ENCODE measurements around the gene ASAP2.

The ASAP2 gene

GRCh38 chr2:9419541-9419940 is 212.9 kb downstream of the ASAP2 start:
- Histone ChIP-seq H3K36me3 (ENCODE audit: control insufficient read depth, insufficient read depth, low read length, severe bottlenecking) (peaks cover 15% of the 10 kb centered on the region), H3K4me1 (ENCODE audit: control insufficient read depth, insufficient read depth, low read length) (peaks cover 31% of the 10 kb centered on the region), H3K4me3 (ENCODE audit: low read length) (no peak overlapping the region), H3K9me3 (ENCODE audit: control insufficient read depth, low read length) (no peaks in the 10 kb centered on the region), H3K9ac (ENCODE audit: low read length) (no peak overlapping the region), H3K27me3 (replicated peaks; ENCODE audit: control insufficient read depth, insufficient read depth, low read length) (no peaks in the 10 kb centered on the region)
- no peak for DNase-seq (ENCODE audit: low read depth)

GRCh38 chr2:9420495-9420894 is 213.9 kb downstream of the ASAP2 start:
- peaks cover 15% of the 10 kb centered on the region for H3K36me3 ChIP-seq (ENCODE audit: control insufficient read depth, insufficient read depth, low read length, severe bottlenecking)
- peak overlapping the region; percentile 35 for H3K9ac ChIP-seq (ENCODE audit: low read length)
- peaks cover 39% of the 10 kb centered on the region for H3K4me1 ChIP-seq (ENCODE audit: control insufficient read depth, insufficient read depth, low read length)
- DNase-seq (ENCODE audit: low read depth): no peak
- H3K4me3 ChIP-seq (ENCODE audit: low read length): peak overlapping the region; percentile 9
- H3K9me3 ChIP-seq (ENCODE audit: control insufficient read depth, low read length): no peaks in the 10 kb centered on the region
- H3K27me3 ChIP-seq (replicated peaks; ENCODE audit: control insufficient read depth, insufficient read depth, low read length): no peaks in the 10 kb centered on the region

DNA sequence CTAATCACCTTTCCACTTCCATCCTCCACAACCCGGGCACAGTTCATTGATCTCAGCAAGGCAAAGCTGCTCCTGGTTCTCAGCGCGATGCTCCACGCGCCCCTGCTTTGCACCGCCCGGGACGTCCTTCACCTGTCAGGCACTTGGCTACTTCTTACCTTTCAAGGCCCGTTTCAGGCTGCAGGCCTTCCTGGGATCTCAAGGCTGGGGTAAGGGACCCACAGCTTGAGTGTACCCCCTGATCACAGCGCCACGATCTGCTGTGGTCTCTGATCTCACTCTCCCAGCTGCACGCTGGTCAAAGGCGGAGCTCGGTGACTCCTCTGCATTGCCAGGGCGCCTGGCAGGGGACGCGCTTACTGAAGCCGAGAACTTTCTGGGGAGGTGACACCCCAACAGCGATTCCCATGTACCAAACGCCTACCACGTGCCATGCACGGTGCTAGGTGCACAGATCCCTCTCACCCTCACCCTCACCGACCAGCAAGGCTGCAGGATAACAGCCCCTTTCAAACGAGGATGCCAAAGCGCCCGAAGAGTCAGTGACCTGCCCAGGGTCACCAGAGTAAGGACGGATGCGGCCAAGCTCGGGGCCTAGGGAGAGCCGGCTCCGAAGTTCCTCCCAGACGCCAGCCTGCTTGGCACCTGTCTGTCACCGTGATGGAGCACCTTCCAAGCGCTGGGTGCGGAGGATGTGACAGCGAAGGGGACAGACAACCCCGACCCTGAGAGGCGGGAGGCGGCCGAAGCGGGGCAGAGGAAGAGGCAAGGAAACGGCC is 215.9 kb downstream of the ASAP2 start:
- H3K9me3 ChIP-seq (ENCODE audit: control insufficient read depth, low read length): no peaks in the 10 kb centered on the region
- H3K4me3 ChIP-seq (ENCODE audit: low read length): peak overlapping the region; percentile 99
- DNase-seq (ENCODE audit: low read depth): peak; percentile 64
- peak overlapping the region; percentile 98 for H3K9ac ChIP-seq (ENCODE audit: low read length)
- H3K27me3 ChIP-seq (replicated peaks; ENCODE audit: control insufficient read depth, insufficient read depth, low read length): no peaks in the 10 kb centered on the region
- H3K4me1 ChIP-seq (ENCODE audit: control insufficient read depth, insufficient read depth, low read length): peaks cover 31% of the 10 kb centered on the region
- peaks cover 6% of the 10 kb centered on the region for H3K36me3 ChIP-seq (ENCODE audit: control insufficient read depth, insufficient read depth, low read length, severe bottlenecking)

DNA sequence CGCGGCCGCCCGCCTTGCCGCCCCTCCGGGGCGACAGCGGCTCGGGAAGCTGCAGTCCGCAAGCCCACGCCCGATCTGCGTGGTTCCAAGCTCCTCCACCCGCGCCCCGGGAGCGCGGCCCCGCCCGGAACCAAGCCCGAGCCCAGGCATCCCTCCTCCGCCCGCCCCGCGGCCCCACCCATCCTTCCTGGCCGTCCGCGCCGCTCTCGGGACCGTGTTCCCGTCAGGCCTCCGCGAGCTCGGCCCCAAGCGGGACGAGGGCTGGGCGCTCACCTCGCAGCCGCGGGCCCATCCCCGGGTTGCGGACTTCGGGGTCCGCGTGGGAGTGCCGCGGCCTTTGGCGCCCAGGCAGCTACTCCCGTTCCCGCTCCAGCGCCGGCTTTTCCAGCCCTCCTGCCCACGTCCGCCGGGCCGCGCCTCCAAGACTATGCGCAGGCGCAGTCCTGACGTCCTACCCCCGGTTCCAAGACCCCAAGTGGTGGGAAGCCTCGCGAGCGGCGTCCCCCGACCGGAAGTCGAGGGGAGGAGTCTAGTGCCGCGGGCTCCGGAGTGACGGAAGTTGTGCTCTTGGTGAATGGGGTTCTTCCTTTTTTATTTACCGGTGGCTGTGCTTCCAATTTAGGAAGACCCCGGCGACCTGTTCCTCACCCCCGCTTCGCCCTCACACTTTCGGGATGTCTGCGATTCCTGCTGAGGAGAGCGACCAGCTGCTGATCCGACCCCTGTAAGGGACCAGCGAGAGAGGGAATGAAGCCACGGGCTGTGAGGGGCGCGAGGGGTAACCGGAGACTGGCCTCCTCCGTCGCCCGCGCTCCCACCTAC is 216.7 kb downstream of the ASAP2 start, which contains the start of the genes CPSF3 and ITGB1BP1:
CPSF3 (plus strand) TSS at position 555 of the 822 bp plus-strand sequence; CDS start at position 675, 120 bp downstream.
ITGB1BP1 (minus strand) TSS at position 429 of the 822 bp plus-strand sequence. CDS start 4,831 bp downstream, outside the sequence.
- H3K36me3 ChIP-seq (ENCODE audit: control insufficient read depth, insufficient read depth, low read length, severe bottlenecking): peaks cover under 1% of the 10 kb centered on the region
- no peaks in the 10 kb centered on the region for H3K27me3 ChIP-seq (replicated peaks; ENCODE audit: control insufficient read depth, insufficient read depth, low read length)
- peaks cover 32% of the 10 kb centered on the region for H3K4me1 ChIP-seq (ENCODE audit: control insufficient read depth, insufficient read depth, low read length)

GRCh38 chr2:9423922-9424272 is 217.3 kb downstream of the ASAP2 start:
- H3K9ac ChIP-seq (ENCODE audit: low read length): peak overlapping the region; percentile 98
- peak overlapping the region; percentile 99 for H3K4me3 ChIP-seq (ENCODE audit: low read length)
- no peaks in the 10 kb centered on the region for H3K9me3 ChIP-seq (ENCODE audit: control insufficient read depth, low read length)
- H3K27me3 ChIP-seq (replicated peaks; ENCODE audit: control insufficient read depth, insufficient read depth, low read length): no peaks in the 10 kb centered on the region
- H3K4me1 ChIP-seq (ENCODE audit: control insufficient read depth, insufficient read depth, low read length): peaks cover 38% of the 10 kb centered on the region
- DNase-seq (ENCODE audit: low read depth): no peak
- peaks cover under 1% of the 10 kb centered on the region for H3K36me3 ChIP-seq (ENCODE audit: control insufficient read depth, insufficient read depth, low read length, severe bottlenecking)

More for the DNA sequence above, 216.7 kb downstream of the ASAP2 start, which contains the start of the genes CPSF3 and ITGB1BP1:
- H3K9ac ChIP-seq (ENCODE audit: low read length): peak within 1 kb of the TSS; percentile 98
- no peaks in the 10 kb centered on the region for H3K9me3 ChIP-seq (ENCODE audit: control insufficient read depth, low read length)
- peak; percentile 100 for DNase-seq (ENCODE audit: low read depth)
- H3K4me3 ChIP-seq (ENCODE audit: low read length): peak within 1 kb of the TSS; percentile 99

- Histone ChIP-seq H3K9ac (ENCODE audit: low read length) (peak overlapping the region; percentile 98), H3K27me3 (replicated peaks; ENCODE audit: control insufficient read depth, insufficient read depth, low read length) (no peaks in the 10 kb centered on the region), H3K36me3 (ENCODE audit: control insufficient read depth, insufficient read depth, low read length, severe bottlenecking) (peaks cover 3% of the 10 kb centered on the region), H3K9me3 (ENCODE audit: control insufficient read depth, low read length) (no peaks in the 10 kb centered on the region), H3K4me3 (ENCODE audit: low read length) (peak overlapping the region; percentile 99), H3K4me1 (ENCODE audit: control insufficient read depth, insufficient read depth, low read length) (peaks cover 42% of the 10 kb centered on the region)
- no peak for DNase-seq (ENCODE audit: low read depth)
These were observed 218.0 kb downstream of the ASAP2 start for GRCh38 chr2:9424447-9425164.

- peaks cover 39% of the 10 kb centered on the region for H3K4me1 ChIP-seq (ENCODE audit: control insufficient read depth, insufficient read depth, low read length)
- peaks cover 45% of the 10 kb centered on the region for H3K36me3 ChIP-seq (ENCODE audit: control insufficient read depth, insufficient read depth, low read length, severe bottlenecking)
- no peak overlapping the region for H3K4me3 ChIP-seq (ENCODE audit: low read length)
- no peaks in the 10 kb centered on the region for H3K9me3 ChIP-seq (ENCODE audit: control insufficient read depth, low read length)
- no peak for DNase-seq (ENCODE audit: low read depth)
- no peak overlapping the region for H3K9ac ChIP-seq (ENCODE audit: low read length)
- no peaks in the 10 kb centered on the region for H3K27me3 ChIP-seq (replicated peaks; ENCODE audit: control insufficient read depth, insufficient read depth, low read length)
These were observed 222.5 kb downstream of the ASAP2 start for GRCh38 chr2:9428965-9429577.

DNA sequence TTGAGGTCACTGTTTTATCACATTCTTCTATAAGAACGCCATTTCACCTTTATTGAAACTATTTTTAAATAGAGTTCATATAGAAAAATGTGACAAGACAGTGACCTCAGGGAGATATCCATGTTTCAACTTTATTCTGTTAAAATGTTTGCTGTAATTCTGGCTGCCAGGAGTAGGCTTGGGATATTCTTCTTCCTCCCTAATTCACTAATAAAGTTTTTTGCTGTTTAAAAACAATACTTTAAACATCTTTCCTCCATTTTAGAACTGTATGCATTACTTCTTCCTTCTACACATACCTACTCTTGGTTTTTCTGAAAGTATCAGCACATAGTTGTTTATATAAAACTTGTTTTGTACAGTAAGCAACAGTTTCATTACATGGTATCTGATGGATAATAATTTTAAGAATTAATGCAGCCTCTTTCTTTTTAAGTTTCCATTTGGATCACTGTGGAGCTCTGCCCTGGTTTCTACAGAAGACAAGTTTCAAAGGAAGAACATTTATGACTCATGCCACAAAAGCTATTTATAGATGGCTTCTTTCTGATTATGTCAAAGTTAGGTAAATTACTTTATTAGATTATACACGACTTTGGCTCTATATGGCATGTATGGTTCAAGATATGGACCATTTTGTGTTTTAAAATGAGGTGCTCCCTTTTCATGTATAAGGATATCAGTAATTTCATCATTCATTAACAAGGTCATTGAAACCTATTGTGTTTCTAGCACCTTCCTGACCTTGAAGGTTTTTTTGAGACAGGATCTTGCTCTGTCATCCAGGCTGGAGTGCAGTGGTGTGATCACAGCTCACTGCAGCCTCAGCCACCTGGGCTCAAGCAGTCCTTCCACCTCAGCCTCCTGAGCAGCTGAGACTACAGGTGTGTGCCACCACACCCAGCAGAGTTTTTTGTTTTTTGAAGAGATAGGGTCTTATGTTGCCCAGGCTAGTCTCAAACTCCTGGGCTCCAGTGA is 224.0 kb downstream of the ASAP2 start:
- H3K36me3 ChIP-seq (ENCODE audit: control insufficient read depth, insufficient read depth, low read length, severe bottlenecking): peaks cover 52% of the 10 kb centered on the region
- H3K9me3 ChIP-seq (ENCODE audit: control insufficient read depth, low read length): no peaks in the 10 kb centered on the region
- peak; percentile 59 for DNase-seq (ENCODE audit: low read depth)
- H3K4me3 ChIP-seq (ENCODE audit: low read length): no peak overlapping the region
- no peaks in the 10 kb centered on the region for H3K27me3 ChIP-seq (replicated peaks; ENCODE audit: control insufficient read depth, insufficient read depth, low read length)
- peaks cover 30% of the 10 kb centered on the region for H3K4me1 ChIP-seq (ENCODE audit: control insufficient read depth, insufficient read depth, low read length)
- no peak overlapping the region for H3K9ac ChIP-seq (ENCODE audit: low read length)

DNA sequence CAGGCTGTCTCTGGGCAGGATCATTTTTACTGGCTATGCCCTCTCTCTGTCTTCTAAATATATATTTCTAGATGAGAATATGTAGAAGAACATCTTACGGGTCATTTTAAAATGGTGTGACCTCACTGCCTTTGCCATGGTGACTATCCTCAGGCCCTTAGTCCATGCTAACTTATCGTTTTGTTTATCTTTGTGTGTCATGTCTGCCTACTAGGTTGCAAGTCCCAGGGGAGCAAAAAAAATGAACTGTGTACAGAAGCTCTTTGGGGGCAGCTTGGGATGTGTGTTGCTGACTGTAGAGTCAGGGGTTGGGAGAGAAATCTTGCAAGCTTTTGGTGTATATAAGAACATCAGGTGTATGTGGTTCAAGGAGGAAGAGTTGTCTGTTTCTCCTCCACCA is 227.9 kb downstream of the ASAP2 start:
- no peak overlapping the region for H3K4me3 ChIP-seq (ENCODE audit: low read length)
- no peak for DNase-seq (ENCODE audit: low read depth)
- H3K27me3 ChIP-seq (replicated peaks; ENCODE audit: control insufficient read depth, insufficient read depth, low read length): no peaks in the 10 kb centered on the region
- no peaks in the 10 kb centered on the region for H3K9me3 ChIP-seq (ENCODE audit: control insufficient read depth, low read length)
- peaks cover 21% of the 10 kb centered on the region for H3K4me1 ChIP-seq (ENCODE audit: control insufficient read depth, insufficient read depth, low read length)
- no peak overlapping the region for H3K9ac ChIP-seq (ENCODE audit: low read length)
- peaks cover 77% of the 10 kb centered on the region for H3K36me3 ChIP-seq (ENCODE audit: control insufficient read depth, insufficient read depth, low read length, severe bottlenecking)

DNA sequence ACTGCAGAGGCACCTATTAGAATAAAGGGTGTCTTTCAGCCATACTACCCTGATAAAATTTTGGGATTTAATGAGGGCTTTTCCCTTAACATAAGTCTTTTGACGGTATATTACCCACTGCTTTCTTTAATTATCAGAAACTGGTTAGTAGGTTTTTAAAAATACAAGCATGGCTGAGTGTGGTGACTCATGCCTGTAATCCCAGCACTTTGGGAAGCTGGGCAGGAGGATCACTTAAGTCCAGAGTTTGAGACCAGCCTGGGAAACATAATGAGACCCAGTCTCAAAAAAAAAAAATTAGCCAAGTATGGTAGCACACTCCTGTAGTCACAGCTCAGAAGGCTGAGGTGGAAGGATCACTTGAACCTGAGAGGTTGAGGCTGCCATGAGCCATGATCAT is 232.9 kb downstream of the ASAP2 start:
- no peaks in the 10 kb centered on the region for H3K27me3 ChIP-seq (replicated peaks; ENCODE audit: control insufficient read depth, insufficient read depth, low read length)
- peak overlapping the region; percentile 30 for H3K4me3 ChIP-seq (ENCODE audit: low read length)
- peaks cover 17% of the 10 kb centered on the region for H3K4me1 ChIP-seq (ENCODE audit: control insufficient read depth, insufficient read depth, low read length)
- DNase-seq (ENCODE audit: low read depth): peak; percentile 21
- H3K9ac ChIP-seq (ENCODE audit: low read length): peak overlapping the region; percentile 49
- no peaks in the 10 kb centered on the region for H3K9me3 ChIP-seq (ENCODE audit: control insufficient read depth, low read length)
- H3K36me3 ChIP-seq (ENCODE audit: control insufficient read depth, insufficient read depth, low read length, severe bottlenecking): peaks cover 71% of the 10 kb centered on the region
